ENCODE results near the gene FHIT. TPM values are rescaled to one million over a fixed set of nuclear protein-coding genes. Genes with fewer than 3 reads are reported as not detected.

The FHIT gene
- total and polyA plus RNA-seq, 2 of the 4 experiments (the other 2 are of a cell fraction) = 0.07 TPM; not detected in 1

- POLR2A ChIA-PET (ENCODE audit: unreplicated experiment) = interaction anchor here (0.6 to 1.0 kb wide), 2 partner anchors 50 to 224 kb away, joined by 3 to 5 read pairs; no protein-coding TSS in a partner anchor
Observed at GRCh38 chr3:59818919-59819300, 1432.3 kb downstream of the FHIT start.

More at GRCh38 chr3:59818919-59819300, 1432.3 kb downstream of the FHIT start:
- intact Hi-C loops (cut with micrococcal nuclease) (no loop called here), in situ Hi-C loops (cut with MboI; ENCODE audit: low sequenced_read_pairs) (loop anchor here (25.0 kb wide), 2 partner anchors 832 to 1182 kb away; no protein-coding TSS in a partner anchor), dilution Hi-C loops (cut with HindIII; ENCODE audit: low sequenced_read_pairs, unreplicated experiment) (no loop called here)
- no peaks in the 10 kb centered on the region for H3K36me3 ChIP-seq (ENCODE audit: control insufficient read depth, insufficient read depth, low read length)
- H4K20me1 ChIP-seq (ENCODE audit: insufficient read depth, low read length) = no peaks in the 10 kb centered on the region
- peaks cover 4% of the 10 kb centered on the region for H3K9me3 ChIP-seq (ENCODE audit: control insufficient read depth, insufficient read depth, low read length)
- no peak overlapping the region for H2AK9ac ChIP-seq (replicated peaks; ENCODE audit: low read depth, low read length, poor library complexity)
- H3K18ac ChIP-seq (ENCODE audit: low read depth, low read length) = peak overlapping the region; percentile 72; the same call in 1 of the 2 replicates
- peak overlapping the region; percentile 74 for H3K14ac ChIP-seq (replicated peaks; ENCODE audit: low read depth, low read length)
- no peak overlapping the region for H2AK5ac ChIP-seq (ENCODE audit: low read depth, low read length)
- H3K23ac ChIP-seq (ENCODE audit: low read depth, low read length) = peak overlapping the region; percentile 25; the same call in 1 of the 2 replicates
- H3K4ac ChIP-seq (ENCODE audit: low read depth, low read length) = peak overlapping the region; percentile 76
- peaks cover 9% of the 10 kb centered on the region for H3K4me1 ChIP-seq (ENCODE audit: control insufficient read depth, insufficient read depth, low read length)
- peak overlapping the region; percentile 98 for H2BK5ac ChIP-seq (ENCODE audit: low read depth, low read length, poor library complexity, severe bottlenecking)
- H2BK15ac ChIP-seq (ENCODE audit: low read depth, low read length) = peak overlapping the region; percentile 64; the same call in 1 of the 3 replicates
- H3K27ac ChIP-seq (ENCODE audit: insufficient read depth, low read length) = peak overlapping the region; percentile 80
- H3K9ac ChIP-seq (ENCODE audit: low read depth, low read length) = peak overlapping the region; percentile 31; the same call in 1 of the 2 replicates
- H2BK120ac ChIP-seq (ENCODE audit: low read depth, low read length) = peak overlapping the region; percentile 96
- no peak for TF ChIP-seq ELK1 (IDR thresholded peaks at IDR 0.05; ENCODE audit: borderline replicate concordance, low read depth, low read length)
- no peak for TF ChIP-seq MXI1 (IDR thresholded peaks at IDR 0.05; ENCODE audit: borderline replicate concordance, low read depth, low read length)
- TF ChIP-seq MAZ (IDR thresholded peaks at IDR 0.05; ENCODE audit: borderline replicate concordance, low read depth, low read length) = no peak
- TF ChIP-seq MAFK (IDR thresholded peaks at IDR 0.05; ENCODE audit: low read depth, low read length) = no peak
- TF ChIP-seq BHLHE40 (IDR thresholded peaks at IDR 0.05; ENCODE audit: low read depth, low read length) = no peak
- peak overlapping the region; percentile 51; the same call in 1 of the 2 replicates for H4K5ac ChIP-seq (ENCODE audit: low read depth, low read length)
- WGBS, 2 experiments (ENCODE audit: extremely low coverage in 2 of 2, insufficient read length in 1 of 2) = 60% methylated on average over 1 of the region's 4 CpGs; no CpG with 5 or more reads in 1 of the 2 experiments
- peak overlapping the region; percentile 93 for H2BK20ac ChIP-seq (ENCODE audit: low read depth, low read length)
- CTCF ChIA-PET = no interaction called here
- H3K4me2 ChIP-seq (ENCODE audit: low read depth, low read length) = peak overlapping the region; percentile 59; the same call in 1 of the 2 replicates
- H4K8ac ChIP-seq (ENCODE audit: low read depth in 2 of 2, low read length in 2 of 2) = peak overlapping the region; percentile 82 to 86
- no peaks in the 10 kb centered on the region for H3K27me3 ChIP-seq (ENCODE audit: control insufficient read depth, insufficient read depth, low read length)
- no peaks in the 10 kb centered on the region for H3K9me1 ChIP-seq (ENCODE audit: insufficient read depth, low read length)
- peak overlapping the region; percentile 64 for H2AFZ ChIP-seq (replicated peaks; ENCODE audit: low read length, poor library complexity)
- no peak overlapping the region for H3K4me3 ChIP-seq (ENCODE audit: insufficient read depth, low read depth, low read length)
- no TSS peak for BruUV-seq (replicated peaks)
- ATAC-seq (ENCODE audit: low read depth) (no peak; the same call in 1 of the 2 replicates), DNase-seq (no peak)
- H3K79me1 ChIP-seq (ENCODE audit: low read depth in 1 of 2, low read length in 2 of 2) = no peaks in the 10 kb centered on the region
- H3K56ac ChIP-seq (ENCODE audit: extremely low read depth, insufficient read depth, low read length) = peak overlapping the region; percentile 91
- H4K91ac ChIP-seq (ENCODE audit: insufficient read depth, low read depth, low read length) = peak overlapping the region; percentile 88
